Measurements from ENCODE around the gene PKD1. TPM values are rescaled to one million over a fixed set of nuclear protein-coding genes. Genes with fewer than 3 reads are reported as not detected.
A peak's percentile ranks its signal among the peaks of the same experiment; 100 is the strongest.
"Not testable (repeated sequence)": the region's sequence is repeated elsewhere in the genome, so short reads cannot be mapped to it uniquely, and the experiment has no call there.

Gene PKD1
- total and polyA plus RNA-seq, 3 experiments from 2014 or later, result 9.9 to 66.2 (median 58.9) TPM

GRCh38 chr16:2114885-2115590, 20.7 kb downstream of the PKD1 start:
- CTCF ChIA-PET; H3K27me3 Mint-ChIP-seq; POLR2A ChIA-PET; H3K4me3 ChIP-seq (ENCODE audit: low read length); H3K27ac ChIP-seq (ENCODE audit: low read depth, low read length); H3K27me3 ChIP-seq (ENCODE audit: insufficient read depth, low read length, poor library complexity, severe bottlenecking); H3K4me1 ChIP-seq (ENCODE audit: insufficient read depth, low read length); DNase-seq; H3K4me3 Mint-ChIP-seq; H3K36me3 ChIP-seq (ENCODE audit: insufficient read depth, low read length); H3K9me3 Mint-ChIP-seq; H3K9me3 ChIP-seq (ENCODE audit: low read length); H3K27ac Mint-ChIP-seq; H3K4me1 Mint-ChIP-seq: not testable (repeated sequence)
- H3K36me3 Mint-ChIP-seq, result peaks cover 0 to 19% (median 0%) of the 10 kb centered on the region in 3 donors

GRCh38 chr16:2114225-2114624, 21.5 kb downstream of the PKD1 start:
- H3K27ac ChIP-seq (ENCODE audit: low read depth, low read length); CTCF ChIA-PET; H3K4me3 ChIP-seq (ENCODE audit: low read length); H3K27me3 Mint-ChIP-seq; H3K4me1 Mint-ChIP-seq; H3K4me3 Mint-ChIP-seq; H3K36me3 ChIP-seq (ENCODE audit: insufficient read depth, low read length); POLR2A ChIA-PET; H3K9me3 ChIP-seq (ENCODE audit: low read length); H3K4me1 ChIP-seq (ENCODE audit: insufficient read depth, low read length); H3K27me3 ChIP-seq (ENCODE audit: insufficient read depth, low read length, poor library complexity, severe bottlenecking); DNase-seq; H3K9me3 Mint-ChIP-seq; H3K27ac Mint-ChIP-seq: not testable (repeated sequence)
- H3K36me3 Mint-ChIP-seq, result peaks cover 0 to 23% (median 0%) of the 10 kb centered on the region in 3 donors

- POLR2A ChIA-PET; H3K27ac ChIP-seq (ENCODE audit: low read depth, low read length); H3K4me1 Mint-ChIP-seq; H3K27me3 Mint-ChIP-seq; H3K9me3 Mint-ChIP-seq; H3K36me3 ChIP-seq (ENCODE audit: insufficient read depth, low read length); CTCF ChIA-PET; H3K9me3 ChIP-seq (ENCODE audit: low read length); DNase-seq; H3K4me1 ChIP-seq (ENCODE audit: insufficient read depth, low read length); H3K4me3 ChIP-seq (ENCODE audit: low read length); H3K27me3 ChIP-seq (ENCODE audit: insufficient read depth, low read length, poor library complexity, severe bottlenecking); H3K4me3 Mint-ChIP-seq; H3K27ac Mint-ChIP-seq: not testable (repeated sequence)
- H3K36me3 Mint-ChIP-seq, result peaks cover 0 to 23% (median 0%) of the 10 kb centered on the region in 3 donors
These were observed 23.1 kb downstream of the PKD1 start for GRCh38 chr16:2112539-2113106.

GRCh38 chr16:2111412-2112335, 24.0 kb downstream of the PKD1 start:
- Mint-ChIP-seq H3K27ac (peak overlapping the region in 1 of 8 donors; percentile 91), H3K36me3 (peaks cover 0 to 26% (median 2%) of the 10 kb centered on the region in 3 donors)
- H3K4me3 Mint-ChIP-seq; H3K27me3 ChIP-seq (ENCODE audit: insufficient read depth, low read length, poor library complexity, severe bottlenecking); CTCF ChIA-PET; DNase-seq; H3K4me1 ChIP-seq (ENCODE audit: insufficient read depth, low read length); H3K4me3 ChIP-seq (ENCODE audit: low read length); H3K36me3 ChIP-seq (ENCODE audit: insufficient read depth, low read length); H3K4me1 Mint-ChIP-seq; POLR2A ChIA-PET; H3K9me3 ChIP-seq (ENCODE audit: low read length); H3K27me3 Mint-ChIP-seq; H3K9me3 Mint-ChIP-seq; H3K27ac ChIP-seq (ENCODE audit: low read depth, low read length): not testable (repeated sequence)

GRCh38 chr16:2111009-2111353, 24.7 kb downstream of the PKD1 start:
- H3K27ac ChIP-seq (ENCODE audit: low read depth, low read length); CTCF ChIA-PET; H3K4me1 ChIP-seq (ENCODE audit: insufficient read depth, low read length); POLR2A ChIA-PET; H3K27me3 Mint-ChIP-seq; H3K27me3 ChIP-seq (ENCODE audit: insufficient read depth, low read length, poor library complexity, severe bottlenecking); H3K9me3 ChIP-seq (ENCODE audit: low read length); H3K4me3 Mint-ChIP-seq; H3K27ac Mint-ChIP-seq; H3K9me3 Mint-ChIP-seq; H3K4me3 ChIP-seq (ENCODE audit: low read length); H3K4me1 Mint-ChIP-seq; DNase-seq; H3K36me3 ChIP-seq (ENCODE audit: insufficient read depth, low read length): not testable (repeated sequence)
- H3K36me3 Mint-ChIP-seq, result peaks cover 0 to 26% (median 2%) of the 10 kb centered on the region in 3 donors

GRCh38 chr16:2110332-2111008, 25.2 kb downstream of the PKD1 start:
- H3K36me3 ChIP-seq (ENCODE audit: insufficient read depth, low read length); H3K4me3 Mint-ChIP-seq; H3K27me3 Mint-ChIP-seq; H3K4me1 ChIP-seq (ENCODE audit: insufficient read depth, low read length); H3K4me3 ChIP-seq (ENCODE audit: low read length); H3K27ac Mint-ChIP-seq; DNase-seq; CTCF ChIA-PET; H3K9me3 ChIP-seq (ENCODE audit: low read length); H3K27ac ChIP-seq (ENCODE audit: low read depth, low read length); H3K27me3 ChIP-seq (ENCODE audit: insufficient read depth, low read length, poor library complexity, severe bottlenecking); H3K9me3 Mint-ChIP-seq; H3K4me1 Mint-ChIP-seq; POLR2A ChIA-PET: not testable (repeated sequence)
- peaks cover 0 to 27% (median 2%) of the 10 kb centered on the region in 3 donors for H3K36me3 Mint-ChIP-seq

GRCh38 chr16:2109872-2110271, 25.8 kb downstream of the PKD1 start:
- H3K27me3 ChIP-seq (ENCODE audit: insufficient read depth, low read length, poor library complexity, severe bottlenecking); H3K4me3 ChIP-seq (ENCODE audit: low read length); H3K27ac ChIP-seq (ENCODE audit: low read depth, low read length); H3K27ac Mint-ChIP-seq; H3K4me1 ChIP-seq (ENCODE audit: insufficient read depth, low read length); CTCF ChIA-PET; DNase-seq; POLR2A ChIA-PET; H3K9me3 ChIP-seq (ENCODE audit: low read length); H3K36me3 ChIP-seq (ENCODE audit: insufficient read depth, low read length); H3K4me3 Mint-ChIP-seq; H3K9me3 Mint-ChIP-seq; H3K4me1 Mint-ChIP-seq; H3K27me3 Mint-ChIP-seq: not testable (repeated sequence)
- H3K36me3 Mint-ChIP-seq, result peaks cover 0 to 27% (median 2%) of the 10 kb centered on the region in 3 donors

- H3K9me3 ChIP-seq (ENCODE audit: low read length); DNase-seq; H3K4me3 ChIP-seq (ENCODE audit: low read length); H3K9me3 Mint-ChIP-seq; H3K36me3 ChIP-seq (ENCODE audit: insufficient read depth, low read length); POLR2A ChIA-PET; H3K27ac ChIP-seq (ENCODE audit: low read depth, low read length); H3K27me3 ChIP-seq (ENCODE audit: insufficient read depth, low read length, poor library complexity, severe bottlenecking); H3K4me3 Mint-ChIP-seq; H3K27me3 Mint-ChIP-seq; CTCF ChIA-PET; H3K4me1 ChIP-seq (ENCODE audit: insufficient read depth, low read length); H3K4me1 Mint-ChIP-seq; H3K27ac Mint-ChIP-seq: not testable (repeated sequence)
- H3K36me3 Mint-ChIP-seq, result peaks cover 0 to 26% (median 2%) of the 10 kb centered on the region in 3 donors
These were observed 26.5 kb downstream of the PKD1 start for GRCh38 chr16:2109271-2109580.
